PC-9 (cell line): ENCODE results near the gene SLX9.

ENCODE experiments used
- CTCF ChIP-seq: fragments of 200-600 bp; sonication (generic); conservative IDR thresholded peaks from 2 replicates; pipeline ENCODE4 v1.6.1; 2017; ENCODE audit warnings: mixed run types, antibody characterized with exemption, mild to moderate bottlenecking, moderate library complexity
- EZH2 ChIP-seq: fragments of 200-600 bp; sonication (generic); IDR thresholded peaks from 2 replicates; pipeline ENCODE4 v1.8.0; 2017; ENCODE audit warnings: antibody characterized with exemption, low read depth

- TF ChIP-seq CTCF, result no peak
- TF ChIP-seq EZH2, result no peak
Observed at GRCh38 chr21:45017039-45017960, 77.5 kb downstream of the SLX9 start.
